WTC11 (cell line): Measurements from ENCODE around the gene HES3. TPM values are rescaled to one million over a fixed set of nuclear protein-coding genes. Genes with fewer than 3 reads are reported as not detected.

ENCODE experiments used
- ATAC-seq: fragments of 200-7000 bp; cut with Tn5 transposase; 2 replicates; pipeline ENCODE4 v1.10.0; 2021; ENCODE audit warnings: mild to moderate bottlenecking, moderate library complexity
- CTCF ChIA-PET: fragments of 300-600 bp; sonication (Branson Sonifier 250); formaldehyde crosslinking; loops from one replicate; lab custom pipeline; 2021; ENCODE audit warnings: antibody characterized with exemption; lab: Charles Lee
- POLR2A ChIA-PET: fragments of 350-600 bp; sonication (Branson Sonifier 250); formaldehyde crosslinking; loops from one replicate; lab custom pipeline; 2021; ENCODE audit warnings: antibody characterized with exemption; lab: Charles Lee
- DNase-seq: peaks from one replicate; pipeline ENCODE4 v3.0.0; 2021; ENCODE audit warnings: low spot score
- H3K27ac Mint-ChIP-seq: 2 replicates; pipeline ENCODE4 v1.8.0; 2021; ENCODE audit warnings: mixed read lengths
- H3K27me3 Mint-ChIP-seq: 2 replicates; pipeline ENCODE4 v1.8.0; 2021; ENCODE audit warnings: low read depth, mild to moderate bottlenecking, moderate library complexity, mixed read lengths
- H3K36me3 Mint-ChIP-seq: 2 replicates; pipeline ENCODE4 v1.8.0; 2021; ENCODE audit warnings: mixed read lengths
- H3K4me1 Mint-ChIP-seq: 2 replicates; pipeline ENCODE4 v1.8.0; 2022; ENCODE audit warnings: mixed read lengths
- H3K4me3 Mint-ChIP-seq: 2 replicates; pipeline ENCODE4 v1.8.0; 2021; ENCODE audit warnings: mild to moderate bottlenecking, moderate library complexity, mixed read lengths
- H3K9me3 Mint-ChIP-seq: 2 replicates; pipeline ENCODE4 v1.8.0; 2021; ENCODE audit warnings: mixed read lengths
- AR ChIP-seq: fragments of 250-450 bp; sonication (Bioruptor Pico); IDR thresholded peaks from 2 replicates; pipeline ENCODE4 v1.9.0; 2021; ENCODE audit warnings: mild to moderate bottlenecking
- ATF1 ChIP-seq: sonication (generic); formaldehyde crosslinking; IDR thresholded peaks from 2 replicates; pipeline ENCODE4 v1.8.1; 2023; ENCODE audit warnings: mild to moderate bottlenecking, moderate library complexity, missing genetic modification reagents
- CREM ChIP-seq: sonication (generic); formaldehyde crosslinking; IDR thresholded peaks from 2 replicates; pipeline ENCODE4 v1.8.1; 2022; ENCODE audit warnings: mild to moderate bottlenecking, missing genetic modification reagents, moderate library complexity
- E2F1 ChIP-seq: sonication (generic); formaldehyde crosslinking; IDR thresholded peaks from 2 replicates; pipeline ENCODE4 v1.8.0; 2022; ENCODE audit warnings: mild to moderate bottlenecking, missing genetic modification reagents
- FOXJ3 ChIP-seq: sonication (generic); formaldehyde crosslinking; IDR thresholded peaks from 2 replicates; pipeline ENCODE4 v1.9.0; 2021; ENCODE audit warnings: missing genetic modification reagents, mild to moderate bottlenecking, borderline replicate concordance
- FOXK1 ChIP-seq: sonication (generic); formaldehyde crosslinking; IDR thresholded peaks from 2 replicates; pipeline ENCODE4 v1.8.0; 2022; ENCODE audit warnings: mild to moderate bottlenecking, moderate library complexity, missing genetic modification reagents
- IRF2 ChIP-seq: sonication (generic); formaldehyde crosslinking; IDR thresholded peaks from 2 replicates; pipeline ENCODE4 v1.8.0; 2022; ENCODE audit warnings: low read depth, missing genetic modification reagents, borderline replicate concordance
- KAT7 ChIP-seq: sonication (generic); formaldehyde crosslinking; IDR thresholded peaks from 2 replicates; pipeline ENCODE4 v1.8.1; 2023; ENCODE audit warnings: missing genetic modification reagents, mild to moderate bottlenecking, borderline replicate concordance
- MLX ChIP-seq: sonication (generic); formaldehyde crosslinking; IDR thresholded peaks from 2 replicates; pipeline ENCODE4 v1.8.1; 2023; ENCODE audit warnings: mild to moderate bottlenecking, missing genetic modification reagents, moderate library complexity
- ZNF138 ChIP-seq: sonication (generic); formaldehyde crosslinking; conservative IDR thresholded peaks from 2 replicates; pipeline ENCODE4 v1.8.1; 2022; ENCODE audit warnings: mild to moderate bottlenecking, moderate library complexity, missing genetic modification reagents
- ZNF232 ChIP-seq: sonication (generic); formaldehyde crosslinking; IDR thresholded peaks from 2 replicates; pipeline ENCODE4 v1.8.0; 2022; ENCODE audit warnings: mild to moderate bottlenecking, missing genetic modification reagents
- ZNF317 ChIP-seq: sonication (generic); formaldehyde crosslinking; IDR thresholded peaks from 2 replicates; pipeline ENCODE4 v1.8.1; 2023; ENCODE audit warnings: low read depth, mild to moderate bottlenecking, moderate library complexity, missing genetic modification reagents, borderline replicate concordance
- ZNF425 ChIP-seq: fragments of 250-450 bp; sonication (Bioruptor Pico); conservative IDR thresholded peaks from 2 replicates; pipeline ENCODE4 v1.9.0; 2021; ENCODE audit warnings: mild to moderate bottlenecking
- total RNA-seq: library from RNA; stranded (reverse); gene quantifications from 3 replicates; pipeline ENCODE4 v1.2.3, GENCODE V29; 2021
- TF ChIP-seq, protein P1 (sequence below): fragments of 250-450 bp; sonication (Bioruptor Pico); IDR thresholded peaks from 2 replicates; pipeline ENCODE4 v1.9.0; 2021; ENCODE audit warnings: mild to moderate bottlenecking
- TF ChIP-seq, protein P2 (sequence below): sonication (generic); formaldehyde crosslinking; IDR thresholded peaks from 2 replicates; pipeline ENCODE4 v1.8.1; 2023; ENCODE audit warnings: mild to moderate bottlenecking, moderate library complexity, missing genetic modification reagents
- TF ChIP-seq, protein P3 (sequence below): sonication (generic); formaldehyde crosslinking; IDR thresholded peaks from 2 replicates; pipeline ENCODE4 v1.8.0; 2023; ENCODE audit warnings: missing genetic modification reagents

HES3 gene
- total RNA-seq, 1 experiment from 2014 or later = 74.7 TPM

GRCh38 chr1:6225651-6226050 lies 18.3 kb upstream of the HES3 start:
- H3K9me3 Mint-ChIP-seq = no peaks in the 10 kb centered on the region
- H3K36me3 Mint-ChIP-seq = peaks cover 50% of the 10 kb centered on the region
- no peak for DNase-seq
- POLR2A ChIA-PET = interaction anchor here (0.9 kb wide), 1 partner anchor 19 kb away, joined by 3 read pairs; no protein-coding TSS in a partner anchor
- no peak for TF ChIP-seq FOXJ3
- TF ChIP-seq KAT7 (CRISPR knock-in tag) = no peak
- TF ChIP-seq MLX = no peak
- TF ChIP-seq, protein P1, sequence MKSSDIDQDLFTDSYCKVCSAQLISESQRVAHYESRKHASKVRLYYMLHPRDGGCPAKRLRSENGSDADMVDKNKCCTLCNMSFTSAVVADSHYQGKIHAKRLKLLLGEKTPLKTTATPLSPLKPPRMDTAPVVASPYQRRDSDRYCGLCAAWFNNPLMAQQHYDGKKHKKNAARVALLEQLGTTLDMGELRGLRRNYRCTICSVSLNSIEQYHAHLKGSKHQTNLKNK (CRISPR knock-in tag) = no peak
- TF ChIP-seq, all 79 proteins: peak for 0
- H3K4me1 Mint-ChIP-seq = no peaks in the 10 kb centered on the region
- CTCF ChIA-PET = interaction anchor here (1.1 to 1.9 kb wide), 5 partner anchors 10 to 40 kb away, joined by 3 to 8 read pairs (median 4); partner anchors contain the start of gene ICMT
- peak overlapping the region; percentile 60 for H3K27ac Mint-ChIP-seq
- H3K4me3 Mint-ChIP-seq = no peak overlapping the region
- no peaks in the 10 kb centered on the region for H3K27me3 Mint-ChIP-seq
- no peak for ATAC-seq

DNA sequence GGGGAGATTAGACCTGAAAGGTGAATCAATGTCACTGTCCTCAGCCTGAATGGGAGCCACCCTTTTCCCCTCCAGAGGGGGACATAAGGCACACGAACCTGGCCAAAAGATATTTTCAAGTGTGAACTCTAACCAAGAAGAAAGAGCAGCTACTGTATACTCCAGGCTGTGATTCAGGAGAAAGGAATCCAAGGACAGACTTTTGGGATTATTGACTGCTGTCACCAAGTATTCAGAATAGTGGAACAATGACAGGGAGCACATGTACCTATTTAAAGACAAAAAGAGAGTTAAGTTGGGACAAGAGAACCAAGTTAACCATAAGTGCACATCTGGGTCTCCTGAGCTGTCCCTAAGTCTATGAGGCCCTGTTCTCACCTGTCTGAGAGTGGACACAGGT lies 10.6 kb upstream of the HES3 start:
- CTCF ChIA-PET = interaction anchor here (9.2 to 21.4 kb wide), 2 partner anchors 14 to 27 kb away, joined by 114 to 489 read pairs; partner anchors contain the start of gene RNF207
- H3K4me1 Mint-ChIP-seq = peaks cover 26% of the 10 kb centered on the region
- DNase-seq (no peak), ATAC-seq (no peak)
- H3K27me3 Mint-ChIP-seq = no peaks in the 10 kb centered on the region
- POLR2A ChIA-PET = no interaction called here
- peak overlapping the region; percentile 76 for H3K27ac Mint-ChIP-seq
- H3K9me3 Mint-ChIP-seq = no peaks in the 10 kb centered on the region
- H3K36me3 Mint-ChIP-seq = peaks cover 38% of the 10 kb centered on the region
- H3K4me3 Mint-ChIP-seq = peak overlapping the region; percentile 12; the same call in 1 of the 2 replicates
- TF ChIP-seq, protein P2, sequence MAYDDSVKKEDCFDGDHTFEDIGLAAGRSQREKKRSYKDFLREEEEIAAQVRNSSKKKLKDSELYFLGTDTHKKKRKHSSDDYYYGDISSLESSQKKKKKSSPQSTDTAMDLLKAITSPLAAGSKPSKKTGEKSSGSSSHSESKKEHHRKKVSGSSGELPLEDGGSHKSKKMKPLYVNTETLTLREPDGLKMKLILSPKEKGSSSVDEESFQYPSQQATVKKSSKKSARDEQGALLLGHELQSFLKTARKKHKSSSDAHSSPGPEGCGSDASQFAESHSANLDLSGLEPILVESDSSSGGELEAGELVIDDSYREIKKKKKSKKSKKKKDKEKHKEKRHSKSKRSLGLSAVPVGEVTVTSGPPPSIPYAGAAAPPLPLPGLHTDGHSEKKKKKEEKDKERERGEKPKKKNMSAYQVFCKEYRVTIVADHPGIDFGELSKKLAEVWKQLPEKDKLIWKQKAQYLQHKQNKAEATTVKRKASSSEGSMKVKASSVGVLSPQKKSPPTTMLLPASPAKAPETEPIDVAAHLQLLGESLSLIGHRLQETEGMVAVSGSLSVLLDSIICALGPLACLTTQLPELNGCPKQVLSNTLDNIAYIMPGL (CRISPR knock-in tag) = no peak
- TF ChIP-seq IRF2 (CRISPR knock-in tag) = no peak
- no peak for TF ChIP-seq FOXK1 (CRISPR knock-in tag)
- TF ChIP-seq ZNF138 (CRISPR knock-in tag) = no peak
- TF ChIP-seq AR (CRISPR knock-in tag) = no peak
- TF ChIP-seq MLX = no peak
- no peak for TF ChIP-seq ZNF232 (CRISPR knock-in tag)
- no peak for TF ChIP-seq CREM (CRISPR knock-in tag)
- no peak for TF ChIP-seq ZNF317
- TF ChIP-seq ATF1 (CRISPR knock-in tag) = no peak

DNA sequence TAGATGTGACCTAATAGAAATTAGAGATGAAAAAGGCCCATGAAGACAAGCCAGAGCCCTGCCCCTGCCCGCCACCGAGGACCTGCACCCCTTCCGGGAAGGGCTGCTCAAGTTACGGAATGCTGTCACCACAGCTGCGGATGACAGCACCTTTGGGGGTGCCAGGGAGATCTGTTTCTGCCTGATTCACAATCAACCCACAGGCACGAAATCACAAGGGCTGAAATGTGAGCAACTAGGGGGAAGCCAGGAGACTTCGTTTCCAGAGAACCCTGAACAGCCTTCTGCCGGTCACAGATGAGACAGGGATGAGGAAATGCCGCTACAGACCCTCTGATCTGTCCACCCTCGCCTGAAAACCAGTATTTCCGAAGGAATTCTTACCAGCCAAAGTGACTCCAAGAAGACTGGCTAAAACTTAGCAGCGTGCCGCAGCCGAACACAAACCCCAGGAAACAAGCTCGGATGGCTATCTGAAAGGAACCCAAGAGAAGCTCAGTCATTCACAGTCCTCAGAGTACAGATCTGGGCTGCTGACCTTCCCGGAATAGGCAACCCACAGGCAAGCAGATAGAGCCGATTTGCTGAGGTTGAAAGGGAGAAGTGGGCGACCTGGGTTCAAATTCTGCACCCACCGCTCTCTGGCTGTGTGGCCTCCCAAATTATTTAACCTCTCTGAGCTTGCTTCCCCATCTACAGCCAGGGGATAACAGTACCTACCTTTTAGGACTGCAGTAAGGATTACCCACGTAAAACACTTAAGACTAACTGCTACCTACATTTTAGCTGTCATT lies 9.3 kb upstream of the HES3 start:
- TF ChIP-seq KAT7 (CRISPR knock-in tag) (no peak), E2F1 (CRISPR knock-in tag) (no peak), ZNF425 (CRISPR knock-in tag) (no peak)
- TF ChIP-seq, protein P3, sequence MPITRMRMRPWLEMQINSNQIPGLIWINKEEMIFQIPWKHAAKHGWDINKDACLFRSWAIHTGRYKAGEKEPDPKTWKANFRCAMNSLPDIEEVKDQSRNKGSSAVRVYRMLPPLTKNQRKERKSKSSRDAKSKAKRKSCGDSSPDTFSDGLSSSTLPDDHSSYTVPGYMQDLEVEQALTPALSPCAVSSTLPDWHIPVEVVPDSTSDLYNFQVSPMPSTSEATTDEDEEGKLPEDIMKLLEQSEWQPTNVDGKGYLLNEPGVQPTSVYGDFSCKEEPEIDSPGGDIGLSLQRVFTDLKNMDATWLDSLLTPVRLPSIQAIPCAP (CRISPR knock-in tag) = no peak
- TF ChIP-seq, all 79 proteins: peak for 0
- H3K27me3 Mint-ChIP-seq = no peaks in the 10 kb centered on the region
- H3K9me3 Mint-ChIP-seq = no peaks in the 10 kb centered on the region
- peaks cover 37% of the 10 kb centered on the region for H3K36me3 Mint-ChIP-seq
- peak overlapping the region; percentile 84 for H3K27ac Mint-ChIP-seq
- DNase-seq (no peak), ATAC-seq (no peak)
- POLR2A ChIA-PET = interaction anchor here (1.0 to 1.2 kb wide), 2 partner anchors 10 to 25 kb away, joined by 3 to 4 read pairs; no protein-coding TSS in a partner anchor
- CTCF ChIA-PET = interaction anchor here (0.6 to 21.4 kb wide), 3 partner anchors 13 to 175 kb away, joined by 5 to 489 read pairs (median 114); partner anchors contain the start of gene RNF207
- peak overlapping the region; percentile 85 for H3K4me3 Mint-ChIP-seq
- H3K4me1 Mint-ChIP-seq = peaks cover 38% of the 10 kb centered on the region
